Measurements from ENCODE around the gene RAB40C. TPM values are rescaled to one million over a fixed set of nuclear protein-coding genes. Genes with fewer than 3 reads are reported as not detected.

Gene RAB40C
- total RNA-seq, 1 donor from 2014 or later, result 13.1 TPM

DNA sequence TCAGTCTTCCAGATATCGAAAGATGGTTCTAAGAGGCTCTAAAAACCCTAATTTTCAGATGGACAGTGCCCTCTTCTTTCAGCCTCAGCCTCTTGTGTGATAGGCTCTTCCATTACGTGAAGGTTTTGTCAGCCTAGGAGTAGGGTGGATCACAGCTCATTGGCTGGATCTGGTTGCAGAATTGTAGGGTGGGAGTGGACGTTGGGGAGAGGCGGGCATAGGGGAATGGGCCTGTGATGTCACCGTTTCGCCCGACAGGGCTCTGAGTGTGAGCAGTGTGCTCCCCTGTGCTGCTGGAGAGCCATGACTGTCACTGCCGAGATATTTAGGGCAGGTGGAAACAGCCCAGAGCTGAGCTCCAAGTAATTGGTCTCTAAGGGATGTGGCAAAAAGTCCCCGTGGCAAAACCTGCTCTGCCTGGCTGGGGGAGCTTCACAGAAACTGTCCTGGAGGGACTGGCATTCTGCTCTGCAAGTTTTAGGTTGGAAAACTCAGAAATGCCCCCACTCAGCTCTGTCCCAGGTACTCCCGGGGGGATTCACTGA, 34.7 kb downstream of the RAB40C start:
- intact Hi-C loops (cut with micrococcal nuclease), result no loop called here
- H3K36me3 Mint-ChIP-seq (ENCODE audit: low read depth), result peaks cover 22% of the 10 kb centered on the region
- no peaks in the 10 kb centered on the region for H3K27me3 Mint-ChIP-seq
- ChIA-PET POLR2A (no interaction called here), CTCF (no interaction called here)
- ATAC-seq (ENCODE audit: low read depth) (no peak), DNase-seq (no peak)
- no peaks in the 10 kb centered on the region for H3K4me1 Mint-ChIP-seq
- no peak overlapping the region for H3K4me3 Mint-ChIP-seq
- no peak overlapping the region for H3K27ac Mint-ChIP-seq
- TF ChIP-seq, protein P1, sequence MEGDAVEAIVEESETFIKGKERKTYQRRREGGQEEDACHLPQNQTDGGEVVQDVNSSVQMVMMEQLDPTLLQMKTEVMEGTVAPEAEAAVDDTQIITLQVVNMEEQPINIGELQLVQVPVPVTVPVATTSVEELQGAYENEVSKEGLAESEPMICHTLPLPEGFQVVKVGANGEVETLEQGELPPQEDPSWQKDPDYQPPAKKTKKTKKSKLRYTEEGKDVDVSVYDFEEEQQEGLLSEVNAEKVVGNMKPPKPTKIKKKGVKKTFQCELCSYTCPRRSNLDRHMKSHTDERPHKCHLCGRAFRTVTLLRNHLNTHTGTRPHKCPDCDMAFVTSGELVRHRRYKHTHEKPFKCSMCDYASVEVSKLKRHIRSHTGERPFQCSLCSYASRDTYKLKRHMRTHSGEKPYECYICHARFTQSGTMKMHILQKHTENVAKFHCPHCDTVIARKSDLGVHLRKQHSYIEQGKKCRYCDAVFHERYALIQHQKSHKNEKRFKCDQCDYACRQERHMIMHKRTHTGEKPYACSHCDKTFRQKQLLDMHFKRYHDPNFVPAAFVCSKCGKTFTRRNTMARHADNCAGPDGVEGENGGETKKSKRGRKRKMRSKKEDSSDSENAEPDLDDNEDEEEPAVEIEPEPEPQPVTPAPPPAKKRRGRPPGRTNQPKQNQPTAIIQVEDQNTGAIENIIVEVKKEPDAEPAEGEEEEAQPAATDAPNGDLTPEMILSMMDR (IDR thresholded peaks at IDR 0.05), result no peak
- no peaks in the 10 kb centered on the region for H3K9me3 Mint-ChIP-seq

DNA sequence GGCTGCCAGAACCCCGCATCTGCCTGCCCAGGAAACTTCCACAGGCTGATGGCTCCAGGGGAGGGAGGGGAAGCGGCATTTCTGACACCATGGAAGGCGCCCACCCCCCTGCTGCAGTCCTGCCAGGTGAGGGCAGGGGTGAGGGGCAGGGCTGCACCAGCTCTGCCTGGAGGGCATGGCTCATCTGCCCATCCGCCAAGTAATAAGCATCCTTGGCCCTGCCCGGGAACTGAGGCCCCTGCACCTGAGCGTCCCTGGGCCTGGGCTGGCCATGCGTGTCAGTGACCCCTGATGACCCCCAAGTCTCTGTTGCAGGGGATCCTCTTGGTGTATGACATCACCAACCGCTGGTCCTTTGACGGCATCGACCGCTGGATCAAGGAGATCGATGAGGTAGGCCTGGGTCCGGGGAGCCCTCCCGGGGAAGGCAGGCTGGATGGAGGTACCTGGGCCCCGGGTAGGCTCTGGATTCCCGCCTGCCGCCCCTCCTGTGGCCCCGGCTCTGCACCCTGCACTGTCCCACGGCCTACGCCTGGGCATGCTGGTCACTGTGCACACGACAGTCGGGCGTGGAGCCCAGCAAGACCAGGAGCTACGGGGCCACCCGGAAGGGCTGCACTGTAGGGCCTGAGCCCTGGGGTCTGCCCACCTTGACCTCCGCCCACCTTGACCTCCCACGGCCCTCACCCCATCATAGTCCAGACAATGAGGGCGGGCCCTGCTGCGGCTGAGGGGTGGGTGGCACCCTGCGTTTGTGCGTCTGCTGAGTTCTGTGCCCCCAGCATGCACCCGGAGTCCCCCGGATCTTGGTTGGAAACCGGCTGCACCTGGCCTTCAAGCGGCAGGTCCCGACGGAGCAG, 35.5 kb downstream of the RAB40C start:
- no peak for DNase-seq
- ATAC-seq (ENCODE audit: low read depth), result no peak
- Mint-ChIP-seq H3K4me1 (no peaks in the 10 kb centered on the region), H3K27me3 (no peaks in the 10 kb centered on the region), H3K4me3 (no peak overlapping the region), H3K9me3 (no peaks in the 10 kb centered on the region), H3K27ac (no peak overlapping the region), H3K36me3 (ENCODE audit: low read depth) (peaks cover 22% of the 10 kb centered on the region)
- intact Hi-C loops (cut with micrococcal nuclease), result no loop called here
- TF ChIP-seq, protein P1 (IDR thresholded peaks at IDR 0.05), result no peak
- CTCF ChIA-PET, result no interaction called here
- POLR2A ChIA-PET, result no interaction called here

DNA sequence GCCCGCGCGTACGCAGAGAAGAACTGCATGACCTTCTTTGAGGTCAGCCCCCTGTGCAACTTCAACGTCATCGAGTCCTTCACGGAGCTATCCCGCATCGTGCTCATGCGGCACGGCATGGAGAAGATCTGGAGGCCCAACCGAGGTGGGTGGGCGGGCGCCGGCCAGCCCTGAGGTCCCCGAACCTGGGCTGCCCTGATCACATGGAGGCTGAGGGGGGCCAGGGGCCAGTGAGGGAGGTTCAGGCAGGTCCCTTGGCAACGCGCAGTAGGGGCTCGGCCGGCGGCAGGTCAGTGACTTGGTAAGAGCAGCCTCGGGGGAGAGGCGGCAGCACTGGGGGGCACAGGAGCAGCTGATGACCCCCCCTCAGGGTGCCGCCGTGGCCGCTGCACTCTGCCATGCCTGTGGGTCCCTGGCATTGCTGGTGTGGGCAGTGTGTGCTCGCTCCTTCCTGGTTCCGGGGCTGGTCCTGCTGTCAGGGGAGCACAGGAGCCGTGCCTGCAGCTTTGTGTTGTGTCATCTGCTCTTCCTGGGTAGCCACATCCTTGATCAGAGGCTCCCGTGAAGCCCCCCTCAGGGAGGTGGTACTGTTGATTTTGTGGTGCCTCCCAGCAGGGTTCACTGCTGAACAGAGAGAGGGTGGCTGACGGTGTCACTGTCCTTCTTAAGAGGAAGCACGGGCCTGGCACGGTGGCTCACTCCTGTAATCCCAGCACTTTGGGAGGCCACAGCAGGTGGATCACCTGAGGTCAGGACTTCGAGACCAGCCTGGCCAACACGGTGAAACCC, 36.3 kb downstream of the RAB40C start:
- no peak overlapping the region for H3K27ac Mint-ChIP-seq
- TF ChIP-seq, protein P1 (IDR thresholded peaks at IDR 0.05), result no peak
- ChIA-PET CTCF (no interaction called here), POLR2A (no interaction called here)
- no peak for DNase-seq
- intact Hi-C loops (cut with micrococcal nuclease), result no loop called here
- H3K4me3 Mint-ChIP-seq, result no peak overlapping the region
- H3K36me3 Mint-ChIP-seq (ENCODE audit: low read depth), result peaks cover 22% of the 10 kb centered on the region
- no peaks in the 10 kb centered on the region for H3K27me3 Mint-ChIP-seq
- ATAC-seq (ENCODE audit: low read depth), result no peak
- H3K4me1 Mint-ChIP-seq, result no peaks in the 10 kb centered on the region
- H3K9me3 Mint-ChIP-seq, result no peaks in the 10 kb centered on the region

DNA sequence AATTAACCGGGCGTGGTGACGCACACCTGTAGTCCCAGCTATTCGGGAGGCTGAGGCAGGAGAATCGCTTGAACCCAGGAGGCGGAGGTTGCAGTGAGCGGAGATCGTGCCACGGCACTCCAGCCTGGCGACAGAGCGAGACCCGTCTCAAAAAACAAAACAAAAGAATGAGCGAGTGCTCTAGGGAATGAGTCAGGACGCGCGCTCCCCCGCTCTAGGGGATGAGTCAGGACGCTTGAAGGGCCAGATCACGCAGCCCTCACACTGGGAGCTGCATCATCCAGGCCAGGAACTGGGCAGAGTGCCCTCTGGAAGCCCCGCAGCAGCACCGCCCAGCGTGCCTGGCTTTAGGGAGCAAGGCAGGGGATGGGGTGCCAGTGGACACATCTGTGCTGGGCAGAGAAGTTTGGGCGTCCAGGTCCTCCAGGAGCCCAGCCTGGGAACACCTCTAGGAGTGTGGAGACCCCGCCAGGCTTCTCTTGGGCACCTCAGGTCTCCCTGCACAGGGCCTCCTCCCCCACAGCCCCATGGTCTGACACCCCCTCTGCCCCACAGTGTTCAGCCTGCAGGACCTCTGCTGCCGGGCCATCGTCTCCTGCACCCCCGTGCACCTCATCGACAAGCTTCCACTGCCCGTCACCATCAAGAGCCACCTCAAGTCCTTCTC, 37.1 kb downstream of the RAB40C start:
- Mint-ChIP-seq H3K36me3 (ENCODE audit: low read depth) (peaks cover 22% of the 10 kb centered on the region), H3K4me1 (no peaks in the 10 kb centered on the region), H3K4me3 (no peak overlapping the region), H3K9me3 (no peaks in the 10 kb centered on the region), H3K27me3 (no peaks in the 10 kb centered on the region), H3K27ac (no peak overlapping the region)
- intact Hi-C loops (cut with micrococcal nuclease), result no loop called here
- POLR2A ChIA-PET, result no interaction called here
- TF ChIP-seq, protein P1 (IDR thresholded peaks at IDR 0.05), result no peak
- CTCF ChIA-PET, result no interaction called here
- no peak for DNase-seq
- no peak for ATAC-seq (ENCODE audit: low read depth)
